HL-60 (cell line): ENCODE measurements around the gene SPNS3.

Source experiments
- GABPA ChIP-seq: IDR thresholded peaks from 2 replicates; pipeline ENCODE4 v1.6.1; 2012; ENCODE audit warnings: low read depth
- POLR2AphosphoS5 ChIP-seq: IDR thresholded peaks from 2 replicates; pipeline ENCODE4 v1.6.1; 2012; ENCODE audit warnings: low read depth
- SPI1 ChIP-seq: IDR thresholded peaks from 2 replicates; pipeline ENCODE4 v1.6.1; 2012; ENCODE audit warnings: low read depth, mild to moderate bottlenecking, borderline replicate concordance
- TF ChIP-seq, protein P1 (sequence below): IDR thresholded peaks from one replicate; pipeline ENCODE4 v1.5.1; 2011; ENCODE audit warnings: low read length, control low read depth, inconsistent platforms; ENCODE audit not compliant: insufficient read depth
- TF ChIP-seq, protein P2 (sequence below): IDR thresholded peaks from 2 replicates; pipeline ENCODE4 v1.6.1; 2012; ENCODE audit warnings: low read depth; ENCODE audit not compliant: insufficient replicate concordance

DNA sequence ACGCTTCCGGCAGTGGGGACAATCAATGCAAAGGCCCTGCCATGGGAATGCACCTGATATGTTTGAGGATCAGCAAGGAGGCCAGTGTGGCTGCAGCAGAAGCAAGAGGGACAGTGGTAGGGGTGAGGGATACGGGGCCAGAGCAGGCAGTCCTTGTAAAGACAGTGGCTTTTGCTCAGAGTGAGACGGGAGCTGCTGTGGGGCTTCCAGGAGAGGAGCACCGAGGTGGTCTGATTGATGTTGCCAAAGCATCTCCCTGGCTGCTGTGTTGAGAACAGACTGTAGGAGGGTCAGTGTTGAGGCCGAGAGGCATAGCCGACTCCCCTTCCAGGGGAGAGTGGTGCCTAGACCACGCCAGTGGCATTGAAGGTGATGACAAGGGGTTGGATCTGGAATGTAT, 53.6 kb downstream of the SPNS3 start:
- TF ChIP-seq, protein P1, sequence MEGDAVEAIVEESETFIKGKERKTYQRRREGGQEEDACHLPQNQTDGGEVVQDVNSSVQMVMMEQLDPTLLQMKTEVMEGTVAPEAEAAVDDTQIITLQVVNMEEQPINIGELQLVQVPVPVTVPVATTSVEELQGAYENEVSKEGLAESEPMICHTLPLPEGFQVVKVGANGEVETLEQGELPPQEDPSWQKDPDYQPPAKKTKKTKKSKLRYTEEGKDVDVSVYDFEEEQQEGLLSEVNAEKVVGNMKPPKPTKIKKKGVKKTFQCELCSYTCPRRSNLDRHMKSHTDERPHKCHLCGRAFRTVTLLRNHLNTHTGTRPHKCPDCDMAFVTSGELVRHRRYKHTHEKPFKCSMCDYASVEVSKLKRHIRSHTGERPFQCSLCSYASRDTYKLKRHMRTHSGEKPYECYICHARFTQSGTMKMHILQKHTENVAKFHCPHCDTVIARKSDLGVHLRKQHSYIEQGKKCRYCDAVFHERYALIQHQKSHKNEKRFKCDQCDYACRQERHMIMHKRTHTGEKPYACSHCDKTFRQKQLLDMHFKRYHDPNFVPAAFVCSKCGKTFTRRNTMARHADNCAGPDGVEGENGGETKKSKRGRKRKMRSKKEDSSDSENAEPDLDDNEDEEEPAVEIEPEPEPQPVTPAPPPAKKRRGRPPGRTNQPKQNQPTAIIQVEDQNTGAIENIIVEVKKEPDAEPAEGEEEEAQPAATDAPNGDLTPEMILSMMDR = no peak
- TF ChIP-seq GABPA = no peak
- TF ChIP-seq POLR2AphosphoS5 = no peak; the same call in 1 of the 2 replicates
- TF ChIP-seq, protein P2, sequence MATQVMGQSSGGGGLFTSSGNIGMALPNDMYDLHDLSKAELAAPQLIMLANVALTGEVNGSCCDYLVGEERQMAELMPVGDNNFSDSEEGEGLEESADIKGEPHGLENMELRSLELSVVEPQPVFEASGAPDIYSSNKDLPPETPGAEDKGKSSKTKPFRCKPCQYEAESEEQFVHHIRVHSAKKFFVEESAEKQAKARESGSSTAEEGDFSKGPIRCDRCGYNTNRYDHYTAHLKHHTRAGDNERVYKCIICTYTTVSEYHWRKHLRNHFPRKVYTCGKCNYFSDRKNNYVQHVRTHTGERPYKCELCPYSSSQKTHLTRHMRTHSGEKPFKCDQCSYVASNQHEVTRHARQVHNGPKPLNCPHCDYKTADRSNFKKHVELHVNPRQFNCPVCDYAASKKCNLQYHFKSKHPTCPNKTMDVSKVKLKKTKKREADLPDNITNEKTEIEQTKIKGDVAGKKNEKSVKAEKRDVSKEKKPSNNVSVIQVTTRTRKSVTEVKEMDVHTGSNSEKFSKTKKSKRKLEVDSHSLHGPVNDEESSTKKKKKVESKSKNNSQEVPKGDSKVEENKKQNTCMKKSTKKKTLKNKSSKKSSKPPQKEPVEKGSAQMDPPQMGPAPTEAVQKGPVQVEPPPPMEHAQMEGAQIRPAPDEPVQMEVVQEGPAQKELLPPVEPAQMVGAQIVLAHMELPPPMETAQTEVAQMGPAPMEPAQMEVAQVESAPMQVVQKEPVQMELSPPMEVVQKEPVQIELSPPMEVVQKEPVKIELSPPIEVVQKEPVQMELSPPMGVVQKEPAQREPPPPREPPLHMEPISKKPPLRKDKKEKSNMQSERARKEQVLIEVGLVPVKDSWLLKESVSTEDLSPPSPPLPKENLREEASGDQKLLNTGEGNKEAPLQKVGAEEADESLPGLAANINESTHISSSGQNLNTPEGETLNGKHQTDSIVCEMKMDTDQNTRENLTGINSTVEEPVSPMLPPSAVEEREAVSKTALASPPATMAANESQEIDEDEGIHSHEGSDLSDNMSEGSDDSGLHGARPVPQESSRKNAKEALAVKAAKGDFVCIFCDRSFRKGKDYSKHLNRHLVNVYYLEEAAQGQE = no peak
- TF ChIP-seq SPI1 = no peak
